ENCODE measurements around the gene RBPJL.
A peak's percentile ranks its signal among the peaks of the same experiment; 100 is the strongest.

The RBPJL gene

GRCh38 chr20:45362804-45363610 is 56.4 kb downstream of the RBPJL start, which contains the start of gene SYS1:
Gene SYS1 (plus strand): TSS chr20:45363156. CDS start chr20:45363532, 376 bp downstream.
- H3K4me2 ChIP-seq (ENCODE audit: low read depth, low read length): peak within 1 kb of the TSS; percentile 97
- H3K27me3 ChIP-seq (replicated peaks; ENCODE audit: insufficient read depth, low read length): no peaks in the 10 kb centered on the region
- peak within 1 kb of the TSS; percentile 86; the same call in 1 of the 2 replicates for H3K27ac ChIP-seq (ENCODE audit: low read length)
- peak within 1 kb of the TSS; percentile 95 for H3K4me3 ChIP-seq (ENCODE audit: low read length)
- DNase-seq: peak; percentile 98
- H4K20me1 ChIP-seq (ENCODE audit: insufficient read depth, low read length): no peaks in the 10 kb centered on the region
- no peaks in the 10 kb centered on the region for H3K9me2 ChIP-seq (replicated peaks; ENCODE audit: insufficient read depth, low read length)
- peak within 1 kb of the TSS; percentile 92 for H2AFZ ChIP-seq (ENCODE audit: low read length)
- peak within 1 kb of the TSS; percentile 87 for H3K9ac ChIP-seq (ENCODE audit: low read length)
- peaks cover 39% of the 10 kb centered on the region for H3K79me2 ChIP-seq (ENCODE audit: low read length)
- peaks cover 19% of the 10 kb centered on the region for H3K4me1 ChIP-seq (ENCODE audit: low read length)
- peak; percentile 88 for TF ChIP-seq CTCF (IDR thresholded peaks at IDR 0.05; ENCODE audit: low read length)
- no peak for TF ChIP-seq EZH2 (optimal IDR thresholded peaks at IDR 0.05; ENCODE audit: low read depth, low read length)
- no peak for TF ChIP-seq EZH2phosphoT487 (IDR thresholded peaks at IDR 0.05; ENCODE audit: low read length)
- H3K9me3 ChIP-seq (replicated peaks; ENCODE audit: insufficient read depth, low read length): no peaks in the 10 kb centered on the region
- H3F3A ChIP-seq (ENCODE audit: insufficient read depth, low read length): peaks cover 18% of the 10 kb centered on the region
- H3K36me3 ChIP-seq (replicated peaks; ENCODE audit: insufficient read depth, low read length): no peaks in the 10 kb centered on the region

DNA sequence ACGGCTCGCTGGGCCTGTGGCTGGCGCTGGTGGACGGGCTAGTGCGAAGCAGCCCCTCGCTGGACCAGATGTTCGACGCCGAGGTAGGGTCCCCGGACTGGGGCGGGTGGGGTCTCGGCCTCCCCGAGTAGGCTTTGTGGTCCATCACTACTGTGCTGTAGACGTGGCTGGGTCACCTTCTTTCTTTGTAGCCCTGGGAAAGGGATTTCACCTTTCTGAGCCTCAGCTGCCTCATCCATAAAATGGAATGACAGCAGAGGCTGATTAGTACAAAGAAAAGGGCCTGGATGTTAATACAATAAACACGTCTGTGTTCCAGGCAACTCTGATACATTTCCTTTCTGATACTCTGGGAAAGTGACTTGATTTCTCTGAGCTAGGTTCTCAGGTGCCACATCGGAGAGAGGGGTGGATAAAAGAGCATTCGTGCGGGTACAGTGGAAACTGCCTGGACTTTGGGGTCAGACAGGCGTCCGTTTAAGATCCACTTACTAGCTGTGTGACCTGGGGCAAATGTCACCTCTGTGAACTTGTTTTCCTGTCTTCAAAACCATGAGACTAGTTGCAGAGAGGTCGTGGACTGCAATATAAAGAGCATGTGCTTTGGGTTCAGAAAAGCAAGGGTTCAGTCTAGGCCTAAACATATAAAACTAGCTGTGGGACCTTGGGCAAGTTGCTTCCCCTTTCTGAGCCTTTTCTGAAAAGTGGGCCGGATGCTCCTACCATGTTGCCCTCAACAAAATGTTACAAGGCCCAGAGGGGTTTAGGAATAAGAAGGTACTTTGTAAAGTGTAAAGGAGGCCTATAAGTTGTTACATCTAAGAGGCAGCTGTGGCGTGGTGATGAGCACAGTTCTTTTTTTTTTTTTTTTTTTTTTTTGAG is 57.2 kb downstream of the RBPJL start:
- no peaks in the 10 kb centered on the region for H3K36me3 ChIP-seq (replicated peaks; ENCODE audit: insufficient read depth, low read length)
- H3K9me3 ChIP-seq (replicated peaks; ENCODE audit: insufficient read depth, low read length): no peaks in the 10 kb centered on the region
- peak overlapping the region; percentile 97 for H3K4me2 ChIP-seq (ENCODE audit: low read depth, low read length)
- H4K20me1 ChIP-seq (ENCODE audit: insufficient read depth, low read length): no peaks in the 10 kb centered on the region
- no peaks in the 10 kb centered on the region for H3K9me2 ChIP-seq (replicated peaks; ENCODE audit: insufficient read depth, low read length)
- H3K27ac ChIP-seq (ENCODE audit: low read length): peak overlapping the region; percentile 86; the same call in 1 of the 2 replicates
- H3K9ac ChIP-seq (ENCODE audit: low read length): peak overlapping the region; percentile 87; the same call in 1 of the 2 replicates
- H3F3A ChIP-seq (ENCODE audit: insufficient read depth, low read length): peaks cover 25% of the 10 kb centered on the region
- H2AFZ ChIP-seq (ENCODE audit: low read length): peak overlapping the region; percentile 92
- H3K27me3 ChIP-seq (replicated peaks; ENCODE audit: insufficient read depth, low read length): no peaks in the 10 kb centered on the region
- peaks cover 23% of the 10 kb centered on the region for H3K4me1 ChIP-seq (ENCODE audit: low read length)
- no peak for DNase-seq
- peak overlapping the region; percentile 95 for H3K4me3 ChIP-seq (ENCODE audit: low read length)
- no peak for TF ChIP-seq CTCF (IDR thresholded peaks at IDR 0.05; ENCODE audit: low read length)
- TF ChIP-seq EZH2phosphoT487 (IDR thresholded peaks at IDR 0.05; ENCODE audit: low read length): no peak
- no peak for TF ChIP-seq EZH2 (optimal IDR thresholded peaks at IDR 0.05; ENCODE audit: low read depth, low read length)
- peaks cover 39% of the 10 kb centered on the region for H3K79me2 ChIP-seq (ENCODE audit: low read length)

GRCh38 chr20:45365444-45365970 is 58.9 kb downstream of the RBPJL start:
- Histone ChIP-seq H3K9ac (ENCODE audit: low read length) (no peak overlapping the region), H4K20me1 (ENCODE audit: insufficient read depth, low read length) (no peaks in the 10 kb centered on the region), H3K4me2 (ENCODE audit: low read depth, low read length) (no peak overlapping the region), H3K27me3 (replicated peaks; ENCODE audit: insufficient read depth, low read length) (no peaks in the 10 kb centered on the region), H3K79me2 (ENCODE audit: low read length) (peaks cover 39% of the 10 kb centered on the region), H3K27ac (ENCODE audit: low read length) (no peak overlapping the region), H3K36me3 (replicated peaks; ENCODE audit: insufficient read depth, low read length) (no peaks in the 10 kb centered on the region), H2AFZ (ENCODE audit: low read length) (no peak overlapping the region), H3K9me2 (replicated peaks; ENCODE audit: insufficient read depth, low read length) (no peaks in the 10 kb centered on the region), H3K4me3 (ENCODE audit: low read length) (no peak overlapping the region), H3K4me1 (ENCODE audit: low read length) (peaks cover 28% of the 10 kb centered on the region), H3F3A (ENCODE audit: insufficient read depth, low read length) (peaks cover 29% of the 10 kb centered on the region), H3K9me3 (replicated peaks; ENCODE audit: insufficient read depth, low read length) (no peaks in the 10 kb centered on the region)
- DNase-seq: no peak
- TF ChIP-seq EZH2 (optimal IDR thresholded peaks at IDR 0.05; ENCODE audit: low read depth, low read length) (no peak), CTCF (IDR thresholded peaks at IDR 0.05; ENCODE audit: low read length) (no peak), EZH2phosphoT487 (IDR thresholded peaks at IDR 0.05; ENCODE audit: low read length) (no peak)

Measured in MM.1S (cell line).